GM18951 (cell line): ENCODE measurements around the gene RPP30.
"Not testable (repeated sequence)": the region's sequence is repeated elsewhere in the genome, so short reads cannot be mapped to it uniquely, and the experiment has no call there.

ENCODE experiments used
- POLR2A ChIP-seq: IDR thresholded peaks from 4 replicates; pipeline ENCODE4 v1.6.1; 2011; ENCODE audit warnings: mild to moderate bottlenecking; ENCODE audit not compliant: insufficient read length, insufficient read depth; ENCODE audit errors: extremely low read depth
- in situ Hi-C: fragments of 300-500 bp; cut with MboI; formaldehyde crosslinking; loops from one replicate; pipeline ENCODE4 v1.12.0; 2022; ENCODE audit warnings: low sequenced_read_pairs, mixed read lengths, inconsistent platforms; ENCODE audit not compliant: unreplicated experiment

RPP30 gene

GRCh38 chr10:90924552-90924951 lies 52.8 kb downstream of the RPP30 start:
- TF ChIP-seq POLR2A = no peak
- in situ Hi-C loops = loop anchor here (25.0 kb wide), 1 partner anchor 988 kb away; the partner anchor contains the start of genes BTAF1 and FGFBP3

GRCh38 chr10:90925079-90926029 lies 53.6 kb downstream of the RPP30 start:
- in situ Hi-C loops = no loop called here
- no peak for TF ChIP-seq POLR2A

GRCh38 chr10:90927293-90927692 lies 55.5 kb downstream of the RPP30 start:
- in situ Hi-C loops = no loop called here
- TF ChIP-seq POLR2A = no peak

GRCh38 chr10:90929179-90929578 lies 57.4 kb downstream of the RPP30 start:
- in situ Hi-C loops = no loop called here
- no peak for TF ChIP-seq POLR2A

- TF ChIP-seq POLR2A = no peak
- in situ Hi-C loops = no loop called here
These were observed 58.5 kb downstream of the RPP30 start for GRCh38 chr10:90930070-90930837.

- in situ Hi-C loops = no loop called here
- TF ChIP-seq POLR2A = no peak
These were observed 59.4 kb downstream of the RPP30 start for GRCh38 chr10:90930971-90931871.

GRCh38 chr10:90935581-90936275 lies 64.0 kb downstream of the RPP30 start:
- in situ Hi-C loops = no loop called here
- no peak for TF ChIP-seq POLR2A

GRCh38 chr10:90936276-90936659 lies 64.5 kb downstream of the RPP30 start:
- in situ Hi-C loops = no loop called here

GRCh38 chr10:90937645-90938258 lies 66.0 kb downstream of the RPP30 start:
- TF ChIP-seq POLR2A = no peak
- in situ Hi-C loops = no loop called here

More at GRCh38 chr10:90936276-90936659, 64.5 kb downstream of the RPP30 start:
- TF ChIP-seq POLR2A = no peak

- no peak for TF ChIP-seq POLR2A
- in situ Hi-C loops = no loop called here
These were observed 67.3 kb downstream of the RPP30 start for GRCh38 chr10:90939116-90939515.

GRCh38 chr10:90939648-90940047 lies 67.9 kb downstream of the RPP30 start:
- in situ Hi-C loops = no loop called here
- TF ChIP-seq POLR2A = no peak

- in situ Hi-C loops = not testable (repeated sequence)
These were observed 71.2 kb downstream of the RPP30 start for GRCh38 chr10:90942980-90943379.

GRCh38 chr10:90944749-90945148 lies 73.0 kb downstream of the RPP30 start:
- in situ Hi-C loops = no loop called here
- no peak for TF ChIP-seq POLR2A
